SK-N-SH (cell line): ENCODE measurements around the gene TCF3. TPM values are rescaled to one million over a fixed set of nuclear protein-coding genes. Genes with fewer than 3 reads are reported as not detected.
A peak's percentile ranks its signal among the peaks of the same experiment; 100 is the strongest.

ENCODE experiments used
- CTCF ChIA-PET: fragments of 300-600, 350-600 bp; formaldehyde crosslinking; extraction: SDS; loops from one replicate; lab custom pipeline; 2021; lab: Yijun Ruan, JAX
- POLR2A ChIA-PET: fragments of 350-600 bp; sonication (Branson Sonifier 250); formaldehyde crosslinking; extraction: SDS; loops from one replicate; lab custom pipeline; 2020; ENCODE audit warnings: antibody characterized with exemption, inconsistent platforms; lab: Yijun Ruan, JAX
- DNase-seq: peaks from one replicate; pipeline ENCODE4 v3.0.0; 2012
- H2AFZ ChIP-seq: fragments of 200-600 bp; sonication (generic); 2 replicates; pipeline ENCODE4 v1.8.1; 2016; ENCODE audit warnings: antibody characterized with exemption, mild to moderate bottlenecking, low read depth
- H3F3A ChIP-seq: fragments of 200-600 bp; sonication (generic); replicated peaks from 2 replicates; pipeline ENCODE3; 2016; ENCODE audit warnings: antibody characterized with exemption, mild to moderate bottlenecking; ENCODE audit not compliant: insufficient read depth
- H3K27ac ChIP-seq, 2 experiments: fragments of 200-500 bp in 1 of 2; fragments of 200-600 bp in 1 of 2; sonication (Bioruptor generic) in 1 of 2; sonication (generic), shearing (Covaris generic) in 1 of 2; 2 replicates each; pipeline versions ENCODE4 v1.5.1 to v1.6.1; 2014 to 2016; ENCODE audit warnings: low read depth in 2 of 2, inconsistent platforms in 1 of 2, low read length in 1 of 2, mild to moderate bottlenecking in 1 of 2, mixed read lengths in 1 of 2
- H3K27me3 ChIP-seq: fragments of 200-600 bp; sonication (generic), shearing (Covaris generic); 2 replicates; pipeline ENCODE4 v1.6.1; 2016; ENCODE audit warnings: mixed run types; ENCODE audit not compliant: insufficient read depth
- H3K36me3 ChIP-seq, 2 experiments: fragments of 200-500 bp in 1 of 2; fragments of 200-600 bp in 1 of 2; sonication (Bioruptor generic) in 1 of 2; sonication (generic) in 1 of 2; replicated peaks in 1 of 2; 2 replicates each; pipeline versions ENCODE3 to v1.5.1; 2014 to 2016; ENCODE audit warnings: low read length in 1 of 2, mild to moderate bottlenecking in 1 of 2; ENCODE audit not compliant: insufficient read depth in 2 of 2, control insufficient read depth in 1 of 2
- H3K4me1 ChIP-seq, 2 experiments: fragments of 200-500 bp in 1 of 2; fragments of 200-600 bp in 1 of 2; sonication (Bioruptor generic) in 1 of 2; sonication (generic), shearing (Covaris generic) in 1 of 2; 2 replicates each; pipeline versions ENCODE4 v1.5.1 to v1.6.1; 2014 to 2016; ENCODE audit warnings: low read depth in 1 of 2, low read length in 1 of 2, mixed run types in 1 of 2; ENCODE audit not compliant: insufficient read depth in 2 of 2, control insufficient read depth in 1 of 2
- H3K4me2 ChIP-seq: fragments of 200-600 bp; sonication (generic), shearing (Covaris generic); 2 replicates; pipeline ENCODE4 v1.6.1; 2017; ENCODE audit warnings: mixed run types
- H3K4me3 ChIP-seq, 2 experiments: fragments of 200-500 bp in 1 of 2; fragments of 200-600 bp in 1 of 2; sonication (Bioruptor generic) in 1 of 2; sonication (generic), shearing (Covaris generic) in 1 of 2; 2 replicates each; pipeline versions ENCODE4 v1.5.1 to v1.8.1; 2014 to 2016; ENCODE audit warnings: low read depth in 2 of 2, inconsistent platforms in 1 of 2, low read length in 1 of 2, mild to moderate bottlenecking in 1 of 2, mixed read lengths in 1 of 2, moderate library complexity in 1 of 2
- H3K79me2 ChIP-seq: fragments of 200-600 bp; sonication (generic); 2 replicates; pipeline ENCODE4 v1.8.1; 2017; ENCODE audit warnings: mild to moderate bottlenecking; ENCODE audit not compliant: insufficient read depth
- H3K9ac ChIP-seq: fragments of 200-600 bp; sonication (generic); 2 replicates; pipeline ENCODE4 v1.6.1; 2017; ENCODE audit warnings: mixed run types
- H3K9me2 ChIP-seq: fragments of 200-600 bp; sonication (generic); 2 replicates; pipeline ENCODE4 v1.6.1; 2017; ENCODE audit warnings: mixed run types
- H3K9me3 ChIP-seq: fragments of 200-600 bp; sonication (generic); 2 replicates; pipeline ENCODE4 v1.6.1; 2017; ENCODE audit warnings: mixed run types, mild to moderate bottlenecking, moderate library complexity
- H4K20me1 ChIP-seq: fragments of 200-600 bp; sonication (generic); 2 replicates; pipeline ENCODE4 v1.6.1; 2017; ENCODE audit warnings: mild to moderate bottlenecking, mixed run types; ENCODE audit not compliant: insufficient read depth
- EZH2phosphoT487 ChIP-seq: fragments of 200-600 bp; sonication (generic); IDR thresholded peaks from 2 replicates; pipeline ENCODE4 v1.6.1; 2017; ENCODE audit warnings: low read depth, mixed run types, mild to moderate bottlenecking, antibody characterized with exemption, moderate library complexity, borderline replicate concordance
- FOSL2 ChIP-seq: IDR thresholded peaks from 2 replicates; pipeline ENCODE4 v1.4.0; 2012; ENCODE audit warnings: low read depth, mild to moderate bottlenecking, moderate library complexity, borderline replicate concordance
- FOXJ3 ChIP-seq: sonication (generic); formaldehyde crosslinking; IDR thresholded peaks from 2 replicates; pipeline ENCODE4 v1.5.1; 2020; ENCODE audit warnings: mild to moderate bottlenecking, missing genetic modification reagents
- GABPA ChIP-seq: IDR thresholded peaks from 2 replicates; pipeline ENCODE4 v1.4.0; 2012; ENCODE audit warnings: low read depth, mild to moderate bottlenecking
- GATA2 ChIP-seq: sonication (generic); formaldehyde crosslinking; IDR thresholded peaks from 2 replicates; pipeline ENCODE4 v1.5.0; 2020; ENCODE audit warnings: mild to moderate bottlenecking, missing genetic modification reagents
- JUND ChIP-seq: IDR thresholded peaks from 2 replicates; pipeline ENCODE4 v1.4.0; 2012
- MEF2A ChIP-seq: IDR thresholded peaks from 2 replicates; pipeline ENCODE4 v1.4.0; 2012; ENCODE audit warnings: low read depth, borderline replicate concordance
- NFIC ChIP-seq: IDR thresholded peaks from 2 replicates; pipeline ENCODE4 v1.4.0; 2012; ENCODE audit warnings: borderline replicate concordance
- POLR2AphosphoS5 ChIP-seq: IDR thresholded peaks from 2 replicates; pipeline ENCODE4 v1.6.1; 2012; ENCODE audit warnings: low read depth, low read length
- RAD21 ChIP-seq: IDR thresholded peaks from 2 replicates; pipeline ENCODE4 v1.6.1; 2012; ENCODE audit warnings: mild to moderate bottlenecking, low read length
- SMC3 ChIP-seq: IDR thresholded peaks from 2 replicates; pipeline ENCODE4 v1.6.1; 2012; ENCODE audit warnings: low read depth, low read length, improper control_type of control experiment
- TAF1 ChIP-seq: IDR thresholded peaks from 2 replicates; pipeline ENCODE4 v1.6.1; 2012; ENCODE audit warnings: low read depth, mild to moderate bottlenecking, low read length, moderate library complexity, borderline replicate concordance
- TCF12 ChIP-seq: IDR thresholded peaks from 2 replicates; pipeline ENCODE4 v1.4.0; 2012
- TEAD4 ChIP-seq: IDR thresholded peaks from 2 replicates; pipeline ENCODE4 v1.4.0; 2012; ENCODE audit warnings: mild to moderate bottlenecking, borderline replicate concordance; ENCODE audit not compliant: insufficient read depth
- USF1 ChIP-seq: IDR thresholded peaks from 2 replicates; pipeline ENCODE4 v1.4.0; 2012; ENCODE audit warnings: low read depth, borderline replicate concordance
- USF2 ChIP-seq: fragments of 150-350 bp; IDR thresholded peaks from 2 replicates; pipeline ENCODE4 v1.6.1; 2017; ENCODE audit warnings: antibody characterized with exemption, low read length, low read depth, borderline replicate concordance
- YY1 ChIP-seq: IDR thresholded peaks from 2 replicates; pipeline ENCODE4 v1.4.0; 2012; ENCODE audit warnings: low read depth, mild to moderate bottlenecking
- WGBS: methylation state at CpG from one replicate; pipeline ENCODE4 v1.1.6; 2017; ENCODE audit warnings: low lambda C conversion rate; 5-methylcytosine and 5-hydroxymethylcytosine counted together
- polyA plus RNA-seq, 3 experiments: library from polyadenylated mRNA; depleted of rRNA; stranded (reverse); fragments of >200 nt; gene quantifications; 2 replicates each; pipeline ENCODE4 v1.2.3, GENCODE V29; 2012
- TF ChIP-seq, protein P1 (sequence below): IDR thresholded peaks from 2 replicates; pipeline ENCODE4 v1.4.0; 2012; ENCODE audit warnings: low read depth
- TF ChIP-seq, protein P2 (sequence below): fragments of 150-350 bp; IDR thresholded peaks from 2 replicates; pipeline ENCODE4 v1.6.1; 2016; ENCODE audit warnings: mild to moderate bottlenecking, low read depth, low read length

TCF3 gene
- polyA plus RNA-seq, 1 of the 3 experiments (the other 2 are of a cell fraction) = 104 TPM

DNA sequence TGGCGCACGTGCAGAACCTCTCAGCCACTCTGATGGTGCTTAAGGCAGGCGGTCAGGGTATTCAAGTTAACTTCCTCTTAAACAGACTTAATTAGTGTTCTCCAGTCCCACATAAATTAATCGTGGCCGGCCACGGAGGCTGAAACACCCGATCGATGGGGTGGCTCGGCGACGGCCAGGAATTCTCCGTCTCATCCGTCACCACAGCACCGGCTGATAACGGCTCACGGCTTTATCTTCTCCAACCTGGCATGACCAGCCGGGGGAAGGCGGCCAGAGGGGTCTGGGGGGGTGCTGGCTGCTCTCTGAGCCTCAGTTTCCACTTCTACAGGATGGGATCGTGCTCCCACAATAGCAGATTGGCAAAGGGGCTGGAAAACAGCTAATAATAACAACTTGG is 32.6 kb upstream of the TCF3 start:
- CTCF ChIA-PET = interaction anchor here (3.0 to 5.8 kb wide), 2 partner anchors 13 to 82 kb away, joined by 10 to 42 read pairs; no protein-coding TSS in a partner anchor
- WGBS = 3% methylated on average over 15 of the region's 19 CpGs
- no peaks in the 10 kb centered on the region for H3K4me1 ChIP-seq

DNA sequence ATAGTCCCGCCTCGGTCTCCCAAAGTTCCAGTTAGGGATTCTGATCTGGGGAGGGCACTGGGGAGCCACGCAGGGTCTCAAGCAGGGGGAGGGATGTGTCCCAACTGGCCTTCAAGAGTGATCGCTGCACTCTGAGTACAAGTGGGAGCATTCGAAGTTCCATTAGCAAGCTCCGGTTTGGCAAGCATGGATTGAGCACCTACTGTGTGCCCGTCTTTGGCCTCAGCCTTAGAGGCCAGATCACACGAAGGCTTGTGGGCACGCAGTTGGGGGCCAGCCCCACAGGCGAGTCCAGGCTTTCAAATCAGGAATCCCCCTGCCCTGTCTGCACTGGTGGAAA is 32.1 kb upstream of the TCF3 start:
- Histone ChIP-seq H2AFZ (no peak overlapping the region), H3K27me3 (peaks cover 86% of the 10 kb centered on the region), H3K36me3 (no peaks in the 10 kb centered on the region), H3K9me2 (no peaks in the 10 kb centered on the region), H3K27ac (no peak overlapping the region), H4K20me1 (no peaks in the 10 kb centered on the region), H3K4me1 (no peaks in the 10 kb centered on the region), H3K9ac (no peak overlapping the region), H3K4me2 (no peak overlapping the region), H3K4me3 (no peak overlapping the region), H3K9me3 (no peaks in the 10 kb centered on the region), H3K79me2 (no peaks in the 10 kb centered on the region), H3F3A (no peaks in the 10 kb centered on the region)
- WGBS = 43% methylated on average over 6 of the region's 10 CpGs
- no peak for TF ChIP-seq FOXJ3 (CRISPR knock-in tag)
- DNase-seq = no peak
- POLR2A ChIA-PET = no interaction called here
- CTCF ChIA-PET = interaction anchor here (1.3 to 5.8 kb wide), 3 partner anchors 13 to 104 kb away, joined by 6 to 42 read pairs (median 10); no protein-coding TSS in a partner anchor

More for the DNA sequence above, 32.6 kb upstream of the TCF3 start:
- Histone ChIP-seq H3K27me3 (peaks cover 86% of the 10 kb centered on the region), H3K9me3 (no peaks in the 10 kb centered on the region), H3F3A (no peaks in the 10 kb centered on the region), H4K20me1 (no peaks in the 10 kb centered on the region), H3K79me2 (no peaks in the 10 kb centered on the region), H3K4me2 (no peak overlapping the region), H3K9ac (no peak overlapping the region), H3K27ac (no peak overlapping the region), H3K36me3 (no peaks in the 10 kb centered on the region), H3K4me3 (no peak overlapping the region), H2AFZ (no peak overlapping the region), H3K9me2 (no peaks in the 10 kb centered on the region)
- peak; percentile 29 for DNase-seq
- TF ChIP-seq USF2 = no peak
- no peak for TF ChIP-seq JUND
- TF ChIP-seq GATA2 (CRISPR knock-in tag) = no peak
- TF ChIP-seq RAD21 = no peak
- TF ChIP-seq TEAD4 = no peak
- TF ChIP-seq MEF2A = no peak
- TF ChIP-seq NFIC = no peak
- TF ChIP-seq TAF1 = no peak
- no peak for TF ChIP-seq FOSL2
- no peak for TF ChIP-seq USF1
- TF ChIP-seq TCF12 = no peak
- no peak for TF ChIP-seq EZH2phosphoT487
- no peak for TF ChIP-seq SMC3
- TF ChIP-seq POLR2AphosphoS5 = no peak
- no peak for TF ChIP-seq YY1
- TF ChIP-seq, protein P1, sequence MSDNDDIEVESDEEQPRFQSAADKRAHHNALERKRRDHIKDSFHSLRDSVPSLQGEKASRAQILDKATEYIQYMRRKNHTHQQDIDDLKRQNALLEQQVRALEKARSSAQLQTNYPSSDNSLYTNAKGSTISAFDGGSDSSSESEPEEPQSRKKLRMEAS = no peak
- TF ChIP-seq, protein P2, sequence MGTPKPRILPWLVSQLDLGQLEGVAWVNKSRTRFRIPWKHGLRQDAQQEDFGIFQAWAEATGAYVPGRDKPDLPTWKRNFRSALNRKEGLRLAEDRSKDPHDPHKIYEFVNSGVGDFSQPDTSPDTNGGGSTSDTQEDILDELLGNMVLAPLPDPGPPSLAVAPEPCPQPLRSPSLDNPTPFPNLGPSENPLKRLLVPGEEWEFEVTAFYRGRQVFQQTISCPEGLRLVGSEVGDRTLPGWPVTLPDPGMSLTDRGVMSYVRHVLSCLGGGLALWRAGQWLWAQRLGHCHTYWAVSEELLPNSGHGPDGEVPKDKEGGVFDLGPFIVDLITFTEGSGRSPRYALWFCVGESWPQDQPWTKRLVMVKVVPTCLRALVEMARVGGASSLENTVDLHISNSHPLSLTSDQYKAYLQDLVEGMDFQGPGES = no peak
- TF ChIP-seq GABPA = no peak
- POLR2A ChIA-PET = no interaction called here
